C4-2B (cell line): ENCODE data around the gene CHST11.

ENCODE experiments used
- CTCF ChIP-seq: fragments of 450-650 bp; conservative IDR thresholded peaks from 2 replicates; pipeline ENCODE4 v1.5.1; 2017; ENCODE audit warnings: mild to moderate bottlenecking
- ZFX ChIP-seq: fragments of 450-650 bp; IDR thresholded peaks from 2 replicates; pipeline ENCODE4 v1.6.1; 2017

- TF ChIP-seq CTCF (no peak), ZFX (no peak)
Measured at GRCh38 chr12:104695453-104696148, 238.9 kb downstream of the CHST11 start.
